ENCODE results near the gene TBCB. TPM values are rescaled to one million over a fixed set of nuclear protein-coding genes. Genes with fewer than 3 reads are reported as not detected.
A peak's percentile ranks its signal among the peaks of the same experiment; 100 is the strongest.
"Not testable (repeated sequence)": the region's sequence is repeated elsewhere in the genome, so short reads cannot be mapped to it uniquely, and the experiment has no call there.

The TBCB gene
- 172 and 177 TPM in 2 replicates for total RNA-seq
- long read RNA-seq, transcript TBCB-201 (6 exons, 1,473 nt) = major isoform, 54 of 55 reads
- long read RNA-seq, partial matches to known transcripts = 0 of 55 reads
- long read RNA-seq, other reads (novel, unspliced or antisense) = 1 of 55 reads

- Mint-ChIP-seq H3K4me3 (ENCODE audit: unreplicated experiment) (peak within 1 kb of the TSS; percentile 89), H3K36me3 (ENCODE audit: unreplicated experiment) (peaks cover 20% of the 10 kb centered on the region), H3K9me3 (ENCODE audit: unreplicated experiment) (no peaks in the 10 kb centered on the region), H3K4me1 (ENCODE audit: unreplicated experiment) (peaks cover 27% of the 10 kb centered on the region), H3K27me3 (ENCODE audit: unreplicated experiment) (no peaks in the 10 kb centered on the region), H3K27ac (ENCODE audit: unreplicated experiment) (peak within 1 kb of the TSS; percentile 97)
- DNase-seq (ENCODE audit: extremely low spot score, unreplicated experiment) = no peak
- TF ChIP-seq CTCF (IDR thresholded peaks at IDR 0.05) = no peak
Measured at GRCh38 chr19:36115453-36116343, at the start of gene TBCB. Gene TBCB, plus strand, starts transcription at chr19:36115468. Its CDS starts 93 bp downstream, at chr19:36115561.

- no peak for DNase-seq (ENCODE audit: extremely low spot score, unreplicated experiment)
- no peaks in the 10 kb centered on the region for H3K27me3 Mint-ChIP-seq (ENCODE audit: unreplicated experiment)
- no peak overlapping the region for H3K4me3 Mint-ChIP-seq (ENCODE audit: unreplicated experiment)
- no peaks in the 10 kb centered on the region for H3K9me3 Mint-ChIP-seq (ENCODE audit: unreplicated experiment)
- H3K27ac Mint-ChIP-seq (ENCODE audit: unreplicated experiment) = no peak overlapping the region
- H3K36me3 Mint-ChIP-seq (ENCODE audit: unreplicated experiment) = peaks cover 9% of the 10 kb centered on the region
- TF ChIP-seq CTCF (IDR thresholded peaks at IDR 0.05) = no peak
- H3K4me1 Mint-ChIP-seq (ENCODE audit: unreplicated experiment) = peaks cover 6% of the 10 kb centered on the region
Measured at GRCh38 chr19:36067681-36068080, 47.6 kb upstream of the TBCB start.

GRCh38 chr19:36068810-36069499 lies 46.3 kb upstream of the TBCB start:
- H3K36me3 Mint-ChIP-seq (ENCODE audit: unreplicated experiment); H3K4me3 Mint-ChIP-seq (ENCODE audit: unreplicated experiment); H3K4me1 Mint-ChIP-seq (ENCODE audit: unreplicated experiment); H3K27me3 Mint-ChIP-seq (ENCODE audit: unreplicated experiment); DNase-seq (ENCODE audit: extremely low spot score, unreplicated experiment); H3K27ac Mint-ChIP-seq (ENCODE audit: unreplicated experiment); H3K9me3 Mint-ChIP-seq (ENCODE audit: unreplicated experiment): not testable (repeated sequence)

GRCh38 chr19:36072081-36072480 lies 43.2 kb upstream of the TBCB start:
- Mint-ChIP-seq H3K9me3 (ENCODE audit: unreplicated experiment) (no peaks in the 10 kb centered on the region), H3K36me3 (ENCODE audit: unreplicated experiment) (peaks cover 7% of the 10 kb centered on the region), H3K27ac (ENCODE audit: unreplicated experiment) (no peak overlapping the region), H3K27me3 (ENCODE audit: unreplicated experiment) (no peaks in the 10 kb centered on the region), H3K4me1 (ENCODE audit: unreplicated experiment) (peaks cover 6% of the 10 kb centered on the region), H3K4me3 (ENCODE audit: unreplicated experiment) (no peak overlapping the region)
- no peak for DNase-seq (ENCODE audit: extremely low spot score, unreplicated experiment)
- no peak for TF ChIP-seq CTCF (IDR thresholded peaks at IDR 0.05)

- Mint-ChIP-seq H3K27ac (ENCODE audit: unreplicated experiment) (no peak overlapping the region), H3K36me3 (ENCODE audit: unreplicated experiment) (peaks cover 6% of the 10 kb centered on the region), H3K9me3 (ENCODE audit: unreplicated experiment) (no peaks in the 10 kb centered on the region), H3K27me3 (ENCODE audit: unreplicated experiment) (no peaks in the 10 kb centered on the region), H3K4me1 (ENCODE audit: unreplicated experiment) (peaks cover 6% of the 10 kb centered on the region), H3K4me3 (ENCODE audit: unreplicated experiment) (no peak overlapping the region)
- TF ChIP-seq CTCF (IDR thresholded peaks at IDR 0.05) = no peak
- DNase-seq (ENCODE audit: extremely low spot score, unreplicated experiment) = no peak
Measured at GRCh38 chr19:36073121-36073876, 42.0 kb upstream of the TBCB start.
